Calu3 (cell line): Measurements from ENCODE around the gene TDRD10. TPM values are rescaled to one million over a fixed set of nuclear protein-coding genes. Genes with fewer than 3 reads are reported as not detected.

Experiments used
- BruUV-seq: library from RNA; stranded (reverse); fragments of 400-500 nt; replicated peaks from 2 replicates; lab custom pipeline; 2021; lab: Mats Ljungman, UMichigan
- CTCF ChIA-PET: fragments of 300-600 bp; sonication (Branson Sonifier 250); formaldehyde crosslinking; loops from one replicate; lab custom pipeline; 2022; ENCODE audit warnings: antibody characterized with exemption; lab: Charles Lee
- DNase-seq: peaks from one replicate; pipeline ENCODE4 v3.0.0; 2022
- H3K27ac Mint-ChIP-seq: one replicate; pipeline ENCODE4 v1.8.0; 2022; ENCODE audit warnings: mixed read lengths; ENCODE audit not compliant: unreplicated experiment
- H3K27me3 Mint-ChIP-seq: one replicate; pipeline ENCODE4 v1.8.0; 2022; ENCODE audit warnings: mixed read lengths; ENCODE audit not compliant: unreplicated experiment
- H3K36me3 Mint-ChIP-seq: one replicate; pipeline ENCODE4 v1.8.0; 2022; ENCODE audit warnings: mild to moderate bottlenecking, moderate library complexity, mixed read lengths; ENCODE audit not compliant: insufficient read depth, unreplicated experiment
- H3K4me1 Mint-ChIP-seq: one replicate; pipeline ENCODE4 v1.8.0; 2022; ENCODE audit warnings: mild to moderate bottlenecking, low read depth, mixed read lengths; ENCODE audit not compliant: unreplicated experiment
- H3K4me3 Mint-ChIP-seq: one replicate; pipeline ENCODE4 v1.8.0; 2022; ENCODE audit warnings: mild to moderate bottlenecking, low read depth, moderate library complexity, mixed read lengths; ENCODE audit not compliant: unreplicated experiment
- H3K9me3 Mint-ChIP-seq: one replicate; pipeline ENCODE4 v1.8.0; 2022; ENCODE audit warnings: low read depth, mixed read lengths; ENCODE audit not compliant: unreplicated experiment
- CTCF ChIP-seq: fragments of 200-600 bp; IDR thresholded peaks from one replicate; pipeline ENCODE4 v1.8.0; 2022; ENCODE audit warnings: antibody characterized with exemption; ENCODE audit not compliant: unreplicated experiment
- intact Hi-C: fragments of 100-400 bp; cut with micrococcal nuclease; formaldehyde crosslinking; loops from one replicate; pipeline ENCODE4 v1.10.0; 2022; ENCODE audit not compliant: unreplicated experiment
- total RNA-seq: library from RNA; stranded (reverse); gene quantifications from 2 replicates; pipeline ENCODE4 v1.2.3, GENCODE V29; 2022

TDRD10 gene
- total RNA-seq, 1 experiment from 2014 or later = not detected

GRCh38 chr1:154574716-154575115 is 72.7 kb downstream of the TDRD10 start:
- peaks cover 28% of the 10 kb centered on the region for H3K36me3 Mint-ChIP-seq
- H3K4me1 Mint-ChIP-seq = no peaks in the 10 kb centered on the region
- no peak for TF ChIP-seq CTCF
- intact Hi-C loops = no loop called here
- H3K27me3 Mint-ChIP-seq = peaks cover 68% of the 10 kb centered on the region
- CTCF ChIA-PET = interaction anchor here (1.7 kb wide), 1 partner anchor 13 kb away, joined by 3 read pairs; no protein-coding TSS in a partner anchor
- no peak overlapping the region for H3K4me3 Mint-ChIP-seq
- peak overlapping the region; percentile 18 for H3K27ac Mint-ChIP-seq
- no peak for DNase-seq
- no peaks in the 10 kb centered on the region for H3K9me3 Mint-ChIP-seq
- BruUV-seq = no TSS peak

GRCh38 chr1:154575147-154575927 is 73.3 kb downstream of the TDRD10 start:
- peaks cover 62% of the 10 kb centered on the region for H3K27me3 Mint-ChIP-seq
- peak overlapping the region; percentile 18 for H3K27ac Mint-ChIP-seq

GRCh38 chr1:154575951-154576566 is 74.0 kb downstream of the TDRD10 start:
- Mint-ChIP-seq H3K36me3 (peaks cover 38% of the 10 kb centered on the region), H3K4me1 (no peaks in the 10 kb centered on the region), H3K4me3 (no peak overlapping the region), H3K27ac (peak overlapping the region; percentile 18), H3K27me3 (peaks cover 55% of the 10 kb centered on the region), H3K9me3 (no peaks in the 10 kb centered on the region)
- CTCF ChIA-PET = interaction anchor here (0.6 to 1.7 kb wide), 2 partner anchors 14 to 29 kb away, joined by 3 read pairs; no protein-coding TSS in a partner anchor
- no peak for TF ChIP-seq CTCF
- intact Hi-C loops = no loop called here
- no peak for DNase-seq
- BruUV-seq = no TSS peak

More at GRCh38 chr1:154575147-154575927, 73.3 kb downstream of the TDRD10 start:
- CTCF ChIA-PET = interaction anchor here (0.6 to 1.7 kb wide), 2 partner anchors 13 to 30 kb away, joined by 3 read pairs; no protein-coding TSS in a partner anchor
- BruUV-seq = no TSS peak
- no peak for TF ChIP-seq CTCF
- no peaks in the 10 kb centered on the region for H3K4me1 Mint-ChIP-seq
- H3K4me3 Mint-ChIP-seq = no peak overlapping the region
- peaks cover 35% of the 10 kb centered on the region for H3K36me3 Mint-ChIP-seq
- no peaks in the 10 kb centered on the region for H3K9me3 Mint-ChIP-seq
- DNase-seq = no peak
- intact Hi-C loops = no loop called here

GRCh38 chr1:154577346-154578057 is 75.5 kb downstream of the TDRD10 start:
- no peaks in the 10 kb centered on the region for H3K9me3 Mint-ChIP-seq
- peaks cover 46% of the 10 kb centered on the region for H3K36me3 Mint-ChIP-seq
- intact Hi-C loops = no loop called here
- H3K4me3 Mint-ChIP-seq = no peak overlapping the region
- DNase-seq = no peak
- no peaks in the 10 kb centered on the region for H3K4me1 Mint-ChIP-seq
- peaks cover 40% of the 10 kb centered on the region for H3K27me3 Mint-ChIP-seq
- no peak for TF ChIP-seq CTCF
- CTCF ChIA-PET = no interaction called here
- BruUV-seq = no TSS peak
- H3K27ac Mint-ChIP-seq = no peak overlapping the region
